Esophagus muscularis mucosa (tissue), 4 donors: Measurements from ENCODE around the gene CRYBA1. TPM values are rescaled to one million over a fixed set of nuclear protein-coding genes. Genes with fewer than 3 reads are reported as not detected.
A peak's percentile ranks its signal among the peaks of the same experiment; 100 is the strongest.
"Not testable (repeated sequence)": the region's sequence is repeated elsewhere in the genome, so short reads cannot be mapped to it uniquely, and the experiment has no call there.

Source experiments
- DNase-seq: peaks from one replicate; pipeline ENCODE4 v3.0.0-alpha.2; 2017; ENCODE audit errors: extremely low spot score
- H3K27ac ChIP-seq, 4 donors: fragments of 200-600 bp; sonication (generic); replicated peaks in 1 of 4; 1 replicate in 3 of 4; 2 replicates in 1 of 4; pipeline ENCODE4 v1.5.1; 2016 to 2019; ENCODE audit warnings: mild to moderate bottlenecking in 1 of 4
- H3K27me3 ChIP-seq, 4 donors: fragments of 200-600 bp; sonication (generic); one replicate each; pipeline versions ENCODE4 v1.5.1 to v1.6.0; 2016 to 2019
- H3K36me3 ChIP-seq, 4 donors: fragments of 200-600 bp; sonication (generic); one replicate each; pipeline ENCODE4 v1.5.1; 2016 to 2019
- H3K4me1 ChIP-seq, 4 donors: fragments of 200-600 bp; sonication (generic); one replicate each; pipeline ENCODE4 v1.5.1; 2016 to 2019
- H3K4me3 ChIP-seq, 4 donors: fragments of 200-600 bp; sonication (generic); 1 replicate in 2 of 4; 2 replicates in 2 of 4; pipeline ENCODE4 v1.5.1; 2016 to 2019; ENCODE audit warnings: mild to moderate bottlenecking in 4 of 4, moderate library complexity in 1 of 4
- H3K9me3 ChIP-seq, 4 donors: fragments of 200-600 bp; sonication (generic); 1 replicate in 3 of 4; 2 replicates in 1 of 4; pipeline ENCODE4 v1.5.1; 2016 to 2019
- CTCF ChIP-seq, 3 experiments: fragments of 200-600 bp in 2 of 3; fragments of 450-650 bp in 1 of 3; sonication (generic) in 2 of 3; IDR thresholded peaks; one replicate each; pipeline ENCODE4 v1.5.1; 2017 to 2019; ENCODE audit warnings: antibody characterized with exemption in 3 of 3, mild to moderate bottlenecking in 2 of 3, moderate library complexity in 1 of 3
- EP300 ChIP-seq: sonication (generic); formaldehyde crosslinking; IDR thresholded peaks from one replicate; pipeline ENCODE4 v1.6.1; 2017; ENCODE audit warnings: antibody characterized with exemption
- POLR2A ChIP-seq: fragments of 450-650 bp; IDR thresholded peaks from one replicate; pipeline ENCODE4 v1.6.1; 2017; ENCODE audit warnings: antibody characterized with exemption, moderate library complexity, mild to moderate bottlenecking, low read depth
- POLR2AphosphoS5 ChIP-seq, 2 donors: sonication (generic); formaldehyde crosslinking; IDR thresholded peaks; one replicate each; pipeline ENCODE4 v1.6.1; 2017; ENCODE audit warnings: antibody characterized with exemption in 2 of 2
- WGBS: methylation state at CpG from one replicate; pipeline ENCODE4 v1.1.5; 2018; 5-methylcytosine and 5-hydroxymethylcytosine counted together
- intact Hi-C: fragments of 100-400 bp; cut with DNase I; formaldehyde crosslinking; loops from one replicate; pipeline ENCODE4 v1.15.1; 2023
- total RNA-seq, 4 donors: library from RNA; depleted of rRNA; stranded (reverse); fragments of >200 nt; gene quantifications; one replicate each; pipeline versions ENCODE4 v1.1.0 to v1.2.1, GENCODE V29; 2016

The CRYBA1 gene, protein sequence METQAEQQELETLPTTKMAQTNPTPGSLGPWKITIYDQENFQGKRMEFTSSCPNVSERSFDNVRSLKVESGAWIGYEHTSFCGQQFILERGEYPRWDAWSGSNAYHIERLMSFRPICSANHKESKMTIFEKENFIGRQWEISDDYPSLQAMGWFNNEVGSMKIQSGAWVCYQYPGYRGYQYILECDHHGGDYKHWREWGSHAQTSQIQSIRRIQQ
- not detected for total RNA-seq

DNA sequence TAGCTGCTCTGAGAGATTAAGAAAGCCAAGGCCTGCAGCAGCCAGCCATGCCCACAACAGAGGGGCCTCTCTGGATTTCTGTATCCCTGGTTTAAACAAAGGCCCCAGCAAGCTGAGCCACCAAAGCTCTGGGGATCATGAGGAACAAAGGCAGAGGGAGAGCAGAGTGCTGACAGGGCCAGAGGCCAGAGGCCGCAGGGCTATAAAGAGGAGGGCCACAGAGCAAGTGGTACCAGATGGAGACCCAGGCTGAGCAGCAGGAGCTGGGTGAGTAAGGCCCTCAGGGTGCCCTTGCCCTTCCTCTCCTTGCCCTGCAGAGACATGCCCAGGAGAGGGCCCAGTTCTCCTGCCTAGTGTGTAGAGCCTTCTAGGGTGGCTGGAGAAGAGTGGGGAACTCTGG lies at the start of gene CRYBA1:
Gene CRYBA1 (plus strand): TSS at position 232 of the 400 bp plus-strand sequence. CDS start 5 bp downstream, at position 237.
- Histone ChIP-seq H3K9me3 (no peaks in the 10 kb centered on the region), H3K27ac (no peak within 1 kb of the TSS), H3K27me3 (no peaks in the 10 kb centered on the region), H3K4me3 (no peak within 1 kb of the TSS), H3K4me1 (no peaks in the 10 kb centered on the region), H3K36me3 (no peaks in the 10 kb centered on the region)
- WGBS: 90% methylated on average over 1 of the region's 1 CpG
- intact Hi-C loops: no loop called here
- no peak for TF ChIP-seq POLR2A
- TF ChIP-seq EP300: no peak
- no peak for TF ChIP-seq POLR2AphosphoS5 (IDR thresholded peaks at IDR 0.05)
- no peak for TF ChIP-seq CTCF (IDR thresholded peaks at IDR 0.05)
- peak; percentile 75 for DNase-seq

DNA sequence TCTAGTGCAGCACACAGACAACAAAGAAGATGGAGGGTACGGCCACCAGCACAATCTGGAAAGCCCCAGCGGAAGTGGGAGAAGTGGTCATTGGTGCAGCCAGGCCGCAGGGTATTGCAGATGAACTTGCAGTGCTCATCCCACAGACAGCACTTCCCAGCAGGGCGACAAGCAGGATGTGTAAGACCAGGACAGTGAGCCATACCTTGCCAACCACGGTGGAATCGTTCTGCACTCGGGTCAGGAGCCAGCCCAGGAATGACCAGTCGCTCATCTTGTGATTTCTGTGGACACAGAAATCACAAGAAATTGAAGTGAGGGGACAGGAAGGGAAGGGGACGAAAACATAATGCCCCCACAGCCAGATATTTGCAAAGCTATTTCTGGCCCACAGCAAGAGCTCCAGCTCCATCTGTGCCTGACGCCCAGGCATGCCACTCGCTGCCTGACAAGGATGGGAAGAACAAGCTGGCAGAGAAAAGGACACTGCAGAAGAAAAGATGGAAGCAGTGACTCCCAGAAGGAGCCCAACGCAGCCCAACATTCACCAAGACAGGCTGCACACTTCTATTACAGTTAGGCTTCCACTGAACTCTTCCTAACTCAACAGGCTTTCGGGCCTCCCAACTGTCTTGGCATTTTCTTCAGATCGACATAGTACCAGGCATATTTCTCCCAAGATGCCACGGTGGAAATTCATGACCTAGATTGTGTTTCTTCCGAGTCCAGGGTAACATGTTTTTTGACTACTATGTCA lies 49.0 kb upstream of the CRYBA1 start:
- Histone ChIP-seq H3K36me3 (no peaks in the 10 kb centered on the region), H3K4me1 (no peaks in the 10 kb centered on the region), H3K4me3 (no peak overlapping the region), H3K27me3 (no peaks in the 10 kb centered on the region), H3K9me3 (no peaks in the 10 kb centered on the region), H3K27ac (no peak overlapping the region)
- TF ChIP-seq EP300: no peak
- TF ChIP-seq POLR2A: no peak
- no peak for TF ChIP-seq CTCF (IDR thresholded peaks at IDR 0.05)
- TF ChIP-seq POLR2AphosphoS5 (IDR thresholded peaks at IDR 0.05): no peak
- intact Hi-C loops: no loop called here
- WGBS: 90% methylated on average over 15 of the region's 16 CpGs
- no peak for DNase-seq

GRCh38 chr17:29204068-29204804 lies 42.4 kb upstream of the CRYBA1 start:
- H3K36me3 ChIP-seq, H3K4me3 ChIP-seq, H3K9me3 ChIP-seq, DNase-seq, H3K27ac ChIP-seq, H3K27me3 ChIP-seq, H3K4me1 ChIP-seq, intact Hi-C loops: not testable (repeated sequence)
- 88% methylated on average over 16 of the region's 16 CpGs for WGBS

GRCh38 chr17:29205047-29205446 lies 41.6 kb upstream of the CRYBA1 start:
- Histone ChIP-seq H3K27me3 (no peaks in the 10 kb centered on the region), H3K36me3 (no peaks in the 10 kb centered on the region), H3K4me1 (no peaks in the 10 kb centered on the region), H3K9me3 (no peaks in the 10 kb centered on the region), H3K27ac (no peak overlapping the region), H3K4me3 (no peak overlapping the region)
- WGBS: 88% methylated on average over 2 of the region's 2 CpGs
- no peak for DNase-seq
- intact Hi-C loops: no loop called here
- TF ChIP-seq CTCF (IDR thresholded peaks at IDR 0.05) (no peak), POLR2A (no peak), POLR2AphosphoS5 (IDR thresholded peaks at IDR 0.05) (no peak), EP300 (no peak)

GRCh38 chr17:29207975-29208374 lies 38.7 kb upstream of the CRYBA1 start:
- Histone ChIP-seq H3K27ac (no peak overlapping the region), H3K36me3 (no peaks in the 10 kb centered on the region), H3K27me3 (no peaks in the 10 kb centered on the region), H3K4me1 (no peaks in the 10 kb centered on the region), H3K4me3 (no peak overlapping the region), H3K9me3 (no peaks in the 10 kb centered on the region)
- 85% methylated on average over 2 of the region's 2 CpGs for WGBS
- intact Hi-C loops: no loop called here
- TF ChIP-seq POLR2AphosphoS5 (IDR thresholded peaks at IDR 0.05) (no peak), POLR2A (no peak), CTCF (IDR thresholded peaks at IDR 0.05) (no peak), EP300 (no peak)
- no peak for DNase-seq
